GM12878 (cell line): ENCODE results near the gene ANKRD16. TPM values are rescaled to one million over a fixed set of nuclear protein-coding genes. Genes with fewer than 3 reads are reported as not detected.
A peak's percentile ranks its signal among the peaks of the same experiment; 100 is the strongest.
"Not testable (repeated sequence)": the region's sequence is repeated elsewhere in the genome, so short reads cannot be mapped to it uniquely, and the experiment has no call there.

Experiments
- ATAC-seq: fragments of 200-7000 bp; cut with Tn5 transposase; 3 replicates; pipeline ENCODE4 v1.9.1; 2020; ENCODE audit warnings: mild to moderate bottlenecking, moderate library complexity
- BruUV-seq: library from RNA; stranded (reverse); fragments of 400-500 nt; replicated peaks from 2 replicates; lab custom pipeline; 2021; lab: Mats Ljungman, UMichigan
- CTCF ChIA-PET: fragments of 300-600 bp; sonication (Branson Sonifier 250); formaldehyde crosslinking; extraction: SDS; loops from one replicate; lab custom pipeline; 2021; ENCODE audit warnings: inconsistent platforms; lab: Yijun Ruan, JAX
- POLR2A ChIA-PET: fragments of 350-600 bp; formaldehyde crosslinking; extraction: SDS; loops from one replicate; lab custom pipeline; 2021; ENCODE audit warnings: inconsistent platforms; lab: Charles Lee
- RAD21 ChIA-PET: fragments of 300-600 bp; sonication (Branson Sonifier 250); formaldehyde crosslinking; loops from one replicate; lab custom pipeline; 2023; ENCODE audit warnings: antibody characterized with exemption; ENCODE audit not compliant: unreplicated experiment; lab: Charles Lee
- SMC1A ChIA-PET: fragments of 300-600 bp; sonication (Branson Sonifier 250); formaldehyde crosslinking; loops from one replicate; lab custom pipeline; 2023; ENCODE audit not compliant: unreplicated experiment, uncharacterized antibody; lab: Charles Lee
- DNase-seq: peaks from one replicate; pipeline ENCODE4 v3.0.0-alpha.2; 2011; ENCODE audit warnings: low read depth, low spot score
- FAIRE-seq: peaks from 3 replicates; lab custom pipeline; 2011; peaks lifted over from hg19 to GRCh38; lab: Jason Lieb, UNC
- H2AFZ ChIP-seq: 2 replicates; pipeline ENCODE4 v1.6.0; 2011; ENCODE audit warnings: low read depth, low read length, control low read depth; ENCODE audit not compliant: control insufficient read depth
- H3K27ac ChIP-seq: 2 replicates; pipeline ENCODE4 v1.5.1; 2011; ENCODE audit warnings: control low read depth; ENCODE audit not compliant: control insufficient read depth, insufficient read depth
- H3K27me3 ChIP-seq, 2 experiments: replicated peaks in 1 of 2; 2 replicates each; pipeline versions ENCODE4 v1.6.0 to v1.6.1; 2011; ENCODE audit warnings: low read length in 1 of 2; ENCODE audit not compliant: control insufficient read depth in 2 of 2, insufficient read depth in 2 of 2
- H3K36me3 ChIP-seq, 2 experiments: 2 replicates each; pipeline ENCODE4 v1.5.1; 2011; ENCODE audit warnings: low read length in 1 of 2; ENCODE audit not compliant: control insufficient read depth in 2 of 2, insufficient read depth in 2 of 2
- H3K4me1 ChIP-seq: 2 replicates; pipeline ENCODE4 v1.6.1; 2011; ENCODE audit warnings: mild to moderate bottlenecking, low read length, moderate library complexity, mixed read lengths; ENCODE audit not compliant: control insufficient read depth, insufficient read depth
- H3K4me2 ChIP-seq: 2 replicates; pipeline ENCODE4 v1.6.0; 2011; ENCODE audit warnings: control low read depth; ENCODE audit not compliant: control insufficient read depth, insufficient read depth
- H3K4me3 ChIP-seq: fragments of 200-600 bp; sonication (generic); 2 replicates; pipeline ENCODE4 v1.5.1; 2016
- H3K79me2 ChIP-seq: 2 replicates; pipeline ENCODE4 v1.6.0; 2011; ENCODE audit warnings: low read length; ENCODE audit not compliant: control insufficient read depth, insufficient read depth
- H3K9ac ChIP-seq: 2 replicates; pipeline ENCODE4 v1.8.0; 2011; ENCODE audit warnings: low read length, control low read depth, mixed read lengths; ENCODE audit not compliant: control insufficient read depth, insufficient read depth
- H3K9me3 ChIP-seq: replicated peaks from 3 replicates; pipeline ENCODE4 v1.5.1; 2011; ENCODE audit warnings: mild to moderate bottlenecking, low read length; ENCODE audit not compliant: control insufficient read depth, insufficient read depth
- H4K20me1 ChIP-seq: 2 replicates; pipeline ENCODE4 v1.6.0; 2011; ENCODE audit not compliant: control insufficient read depth, insufficient read depth
- BMI1 ChIP-seq: fragments of 450-650 bp; IDR thresholded peaks from 2 replicates; pipeline ENCODE4 v1.6.1; 2016; ENCODE audit warnings: mild to moderate bottlenecking, moderate library complexity, borderline replicate concordance
- BRCA1 ChIP-seq: IDR thresholded peaks from 2 replicates; pipeline ENCODE4 v1.6.1; 2011; ENCODE audit warnings: low read depth, low read length, improper control_type of control experiment
- CREM ChIP-seq: IDR thresholded peaks from 2 replicates; pipeline ENCODE4 v1.6.1; 2014; ENCODE audit warnings: antibody characterized with exemption, low read depth
- GATAD2B ChIP-seq: fragments of 450-650 bp; conservative IDR thresholded peaks from 2 replicates; pipeline ENCODE4 v1.6.1; 2017; ENCODE audit warnings: low read depth, mild to moderate bottlenecking, moderate library complexity
- IRF4 ChIP-seq: IDR thresholded peaks from 2 replicates; pipeline ENCODE4 v1.6.1; 2011; ENCODE audit warnings: low read depth, low read length
- MEF2B ChIP-seq: fragments of 450-650 bp; IDR thresholded peaks from 2 replicates; pipeline ENCODE4 v1.6.1; 2018; ENCODE audit warnings: mild to moderate bottlenecking, moderate library complexity; ENCODE audit not compliant: partially characterized antibody, poor library complexity, severe bottlenecking
- NBN ChIP-seq: fragments of 450-650 bp; IDR thresholded peaks from 2 replicates; pipeline ENCODE4 v1.6.1; 2016
- POLR2AphosphoS5 ChIP-seq: IDR thresholded peaks from 2 replicates; pipeline ENCODE4 v1.6.1; 2011; ENCODE audit warnings: mild to moderate bottlenecking, low read length, inconsistent platforms
- RUNX3 ChIP-seq: IDR thresholded peaks from 2 replicates; pipeline ENCODE4 v1.6.1; 2012; ENCODE audit warnings: low read length, inconsistent platforms
- SIN3A ChIP-seq: IDR thresholded peaks from 2 replicates; pipeline ENCODE4 v1.6.1; 2012; ENCODE audit warnings: low read depth, low read length, improper control_type of control experiment
- SUPT20H ChIP-seq: IDR thresholded peaks from 2 replicates; pipeline ENCODE4 v1.6.1; 2011; ENCODE audit warnings: low read depth, mild to moderate bottlenecking, low read length, moderate library complexity, borderline replicate concordance; ENCODE audit not compliant: control insufficient read depth
- TCF3 ChIP-seq: IDR thresholded peaks from 2 replicates; pipeline ENCODE4 v1.6.1; 2012; ENCODE audit warnings: low read depth, mild to moderate bottlenecking, low read length, borderline replicate concordance; ENCODE audit not compliant: insufficient read depth
- whole genome bisulfite sequencing: methylation state at CpG from one replicate; pipeline ENCODE4 v1.1.6; 2016; ENCODE audit warnings: low lambda C conversion rate; ENCODE audit not compliant: insufficient replicate concordance, insufficient coverage; ENCODE audit errors: missing lambda C conversion rate; 5-methylcytosine and 5-hydroxymethylcytosine counted together
- in situ Hi-C: fragments of 300-500 bp; cut with MboI; formaldehyde crosslinking; loops from 9 replicates; pipeline ENCODE4 v1.14.3; 2018; ENCODE audit warnings: mixed read lengths
- intact Hi-C: fragments of 100-400 bp; cut with micrococcal nuclease; formaldehyde crosslinking; loops from one replicate; pipeline ENCODE4 v1.14.2; 2022; ENCODE audit not compliant: unreplicated experiment
- polyA plus RNA-seq, 11 experiments: library from polyadenylated mRNA; depleted of rRNA in 4 of 11; unstranded in 6 of 11; stranded (reverse) in 5 of 11; fragments of >200 nt; fragmentation: Nextera tagmentation in 4 of 11; fragmentation: Illumina TruSeq in 1 of 11; extraction: Ambion mirVana in 4 of 11; extraction: Trizol in 1 of 11; gene quantifications; 1 replicate in 1 of 11; 2 replicates in 10 of 11; pipeline versions ENCODE4 v1.2.1 to v1.2.3, GENCODE V29; 2011 to 2016; ENCODE audit warnings: inconsistent platforms in 2 of 11, missing spikeins in 2 of 11, low read depth in 1 of 11
- total RNA-seq, 4 experiments: library from RNA; depleted of rRNA in 3 of 4; stranded (reverse); fragments of >200 nt in 3 of 4; fragmentation: Illumina TruSeq in 1 of 4; extraction: Trizol in 1 of 4; gene quantifications; 2 replicates each; pipeline versions ENCODE4 v1.2.1 to v1.2.3, GENCODE V29; 2013 to 2021
- TF ChIP-seq, protein P1 (sequence below): fragments of 450-650 bp; IDR thresholded peaks from 2 replicates; pipeline ENCODE4 v1.6.1; 2018; ENCODE audit warnings: borderline replicate concordance, mild to moderate bottlenecking; ENCODE audit not compliant: partially characterized antibody
- TF ChIP-seq, protein P2 (sequence below): IDR thresholded peaks from 2 replicates; pipeline ENCODE4 v1.6.1; 2011; ENCODE audit warnings: low read depth, low read length, improper control_type of control experiment, borderline replicate concordance

The ANKRD16 gene
- total and polyA plus RNA-seq, 10 of the 15 experiments (the other 5 are each of a cell fraction or from before 2014, with no cell fraction given): 0.57 to 13.6 (median 4.4) TPM

DNA sequence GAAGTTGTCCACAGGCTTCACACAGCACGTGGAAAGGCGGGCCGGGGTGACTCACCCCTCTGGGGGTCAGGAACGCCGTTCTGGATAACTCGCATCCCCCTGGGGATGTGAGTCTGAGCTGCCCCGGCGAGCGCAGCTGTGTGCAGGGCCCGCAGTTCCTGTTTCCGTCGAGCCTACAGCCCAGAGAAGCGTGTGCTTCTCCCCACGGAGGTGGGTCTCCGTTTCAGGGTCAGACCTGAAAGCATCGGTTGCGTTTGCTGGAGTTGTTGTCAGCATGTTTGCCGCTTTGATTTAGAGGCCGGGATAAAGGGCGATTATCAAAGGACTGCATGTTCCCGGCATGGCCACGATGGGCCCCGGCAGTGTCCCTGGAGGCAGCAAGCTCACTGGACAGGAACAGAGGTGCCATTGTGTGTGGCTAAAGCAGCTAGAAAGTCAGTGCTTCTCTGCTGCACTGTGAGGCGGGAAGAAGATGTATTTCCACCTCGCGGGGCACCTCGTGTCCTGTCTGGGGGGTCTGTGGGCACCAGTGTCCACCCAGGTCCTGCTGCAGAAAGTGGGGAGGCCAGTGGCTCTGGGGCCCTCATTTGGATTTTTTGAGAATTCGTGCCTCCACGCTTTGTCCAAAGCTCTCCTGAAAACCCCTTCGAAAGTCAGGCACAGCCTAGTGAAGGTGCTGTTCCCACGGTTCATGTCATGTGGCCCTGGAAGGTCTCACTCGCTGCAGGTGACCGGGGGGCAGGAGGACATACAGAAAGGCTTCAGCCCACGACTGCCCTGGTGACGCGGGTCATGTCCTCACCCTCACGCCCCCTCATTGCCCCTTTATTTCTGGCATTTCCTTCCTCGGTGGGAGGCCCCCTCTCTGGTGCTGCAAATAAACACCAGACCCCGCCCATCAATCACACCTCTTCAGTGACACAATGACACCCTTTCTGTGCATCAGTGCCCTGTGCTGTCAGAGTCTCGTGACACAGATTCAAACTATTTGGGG, 49.1 kb downstream of the ANKRD16 start (continued):
- TF ChIP-seq GATAD2B (peak; percentile 74; the same call in 1 of the 2 replicates), POLR2AphosphoS5 (peak; percentile 79), BRCA1 (no peak), MEF2B (peak; percentile 92), CREM (peak; percentile 85), RUNX3 (peak; percentile 70), BMI1 (no peak), SIN3A (no peak; the same call in 1 of the 2 replicates), SUPT20H (no peak), TCF3 (peak; percentile 95), IRF4 (0 out of 2 replicates have a peak, but pooled peaks have one; percentile 47), NBN (peak; percentile 55; the same call in 1 of the 2 replicates)
- TF ChIP-seq, protein P1, sequence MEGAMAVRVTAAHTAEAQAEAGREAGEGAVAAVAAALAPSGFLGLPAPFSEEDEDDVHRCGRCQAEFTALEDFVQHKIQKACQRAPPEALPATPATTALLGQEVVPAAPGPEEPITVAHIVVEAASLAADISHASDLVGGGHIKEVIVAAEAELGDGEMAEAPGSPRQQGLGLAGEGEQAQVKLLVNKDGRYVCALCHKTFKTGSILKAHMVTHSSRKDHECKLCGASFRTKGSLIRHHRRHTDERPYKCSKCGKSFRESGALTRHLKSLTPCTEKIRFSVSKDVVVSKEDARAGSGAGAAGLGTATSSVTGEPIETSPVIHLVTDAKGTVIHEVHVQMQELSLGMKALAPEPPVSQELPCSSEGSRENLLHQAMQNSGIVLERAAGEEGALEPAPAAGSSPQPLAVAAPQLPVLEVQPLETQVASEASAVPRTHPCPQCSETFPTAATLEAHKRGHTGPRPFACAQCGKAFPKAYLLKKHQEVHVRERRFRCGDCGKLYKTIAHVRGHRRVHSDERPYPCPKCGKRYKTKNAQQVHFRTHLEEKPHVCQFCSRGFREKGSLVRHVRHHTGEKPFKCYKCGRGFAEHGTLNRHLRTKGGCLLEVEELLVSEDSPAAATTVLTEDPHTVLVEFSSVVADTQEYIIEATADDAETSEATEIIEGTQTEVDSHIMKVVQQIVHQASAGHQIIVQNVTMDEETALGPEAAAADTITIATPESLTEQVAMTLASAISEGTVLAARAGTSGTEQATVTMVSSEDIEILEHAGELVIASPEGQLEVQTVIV: no peak
- TF ChIP-seq, protein P2, sequence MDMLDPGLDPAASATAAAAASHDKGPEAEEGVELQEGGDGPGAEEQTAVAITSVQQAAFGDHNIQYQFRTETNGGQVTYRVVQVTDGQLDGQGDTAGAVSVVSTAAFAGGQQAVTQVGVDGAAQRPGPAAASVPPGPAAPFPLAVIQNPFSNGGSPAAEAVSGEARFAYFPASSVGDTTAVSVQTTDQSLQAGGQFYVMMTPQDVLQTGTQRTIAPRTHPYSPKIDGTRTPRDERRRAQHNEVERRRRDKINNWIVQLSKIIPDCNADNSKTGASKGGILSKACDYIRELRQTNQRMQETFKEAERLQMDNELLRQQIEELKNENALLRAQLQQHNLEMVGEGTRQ: no peak; the same call in 1 of the 2 replicates

DNA sequence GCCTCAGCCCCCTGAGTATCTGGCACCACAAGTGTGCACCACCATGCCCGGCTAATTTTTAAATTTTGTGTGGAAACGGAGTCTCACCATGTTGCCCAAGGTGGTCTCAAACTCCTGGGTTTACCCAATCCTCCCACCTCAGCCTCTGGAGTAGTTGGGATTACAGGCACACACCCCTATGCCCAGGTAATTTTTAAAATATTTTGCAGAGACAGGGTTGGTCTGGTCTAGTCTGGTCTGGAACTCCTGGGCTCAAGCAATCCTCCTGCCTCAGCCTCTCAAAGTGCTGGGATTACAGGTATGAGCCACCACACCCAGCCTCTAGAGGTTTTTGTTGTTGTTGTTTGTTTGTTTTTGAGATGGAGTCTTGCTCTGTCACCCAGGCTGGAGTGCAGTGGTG, 53.5 kb downstream of the ANKRD16 start:
- FAIRE-seq, H3K9me3 ChIP-seq, H3K79me2 ChIP-seq, RAD21 ChIA-PET, in situ Hi-C loops, H3K27ac ChIP-seq, DNase-seq, H4K20me1 ChIP-seq, H2AFZ ChIP-seq, H3K4me3 ChIP-seq, H3K9ac ChIP-seq, CTCF ChIA-PET, POLR2A ChIA-PET, H3K4me2 ChIP-seq, intact Hi-C loops, BruUV-seq, H3K27me3 ChIP-seq, ATAC-seq, H3K36me3 ChIP-seq: not testable (repeated sequence)
- WGBS: 89% methylated on average over 2 of the region's 2 CpGs
- SMC1A ChIA-PET: interaction anchor here (0.7 to 0.8 kb wide), 2 partner anchors 9 to 13 kb away, joined by 3 to 4 read pairs; no protein-coding TSS in a partner anchor
- peaks cover 18% of the 10 kb centered on the region for H3K4me1 ChIP-seq
